Heart right ventricle (tissue), 16 donors: ENCODE data around the gene ZNF180. TPM values are rescaled to one million over a fixed set of nuclear protein-coding genes. Genes with fewer than 3 reads are reported as not detected.

Experiments
- ATAC-seq, 8 donors: fragments of 200-7000 bp; cut with Tn5 transposase; one replicate each; pipeline ENCODE4 v1.9.1; 2020; ENCODE audit warnings: mild to moderate bottlenecking in 8 of 8, moderate library complexity in 8 of 8, moderate number of reproducible peaks in 1 of 8
- DNase-seq, 2 donors: peaks; one replicate each; pipeline ENCODE4 v3.0.0-alpha.2; 2020
- H3K27ac ChIP-seq, 10 donors: fragments of 200-600 bp; sonication (generic) in 2 of 10; one replicate each; pipeline versions ENCODE4 v1.5.0 to v1.8.0; 2020 to 2022; ENCODE audit warnings: mild to moderate bottlenecking in 3 of 10
- H3K27me3 ChIP-seq, 7 donors: fragments of 200-600 bp; one replicate each; pipeline ENCODE4 v1.8.0; 2021 to 2022; ENCODE audit warnings: mild to moderate bottlenecking in 2 of 7
- H3K36me3 ChIP-seq, 9 donors: fragments of 200-600 bp; sonication (generic) in 1 of 9; one replicate each; pipeline versions ENCODE4 v1.5.0 to v1.8.0; 2020 to 2022; ENCODE audit warnings: mild to moderate bottlenecking in 2 of 9
- H3K4me1 ChIP-seq, 9 donors: fragments of 200-600 bp; sonication (generic) in 1 of 9; one replicate each; pipeline versions ENCODE4 v1.5.0 to v1.8.0; 2020 to 2022; ENCODE audit warnings: mild to moderate bottlenecking in 4 of 9
- H3K4me3 ChIP-seq, 10 donors: fragments of 200-600 bp; sonication (generic) in 2 of 10; one replicate each; pipeline versions ENCODE4 v1.5.0 to v1.8.0; 2020 to 2022; ENCODE audit warnings: mild to moderate bottlenecking in 7 of 10, moderate library complexity in 2 of 10
- H3K9me3 ChIP-seq, 11 donors: fragments of 200-600 bp in 10 of 11; sonication (generic) in 2 of 11; one replicate each; pipeline versions ENCODE4 v1.5.0 to v1.8.0; 2013 to 2022; ENCODE audit warnings: mild to moderate bottlenecking in 2 of 11, control low read depth in 1 of 11, moderate library complexity in 1 of 11
- CTCF ChIP-seq, 9 donors: fragments of 200-600 bp; sonication (generic) in 2 of 9; IDR thresholded peaks; one replicate each; pipeline versions ENCODE4 v1.5.0 to v1.8.0; 2021 to 2022; ENCODE audit warnings: antibody characterized with exemption in 9 of 9, mild to moderate bottlenecking in 5 of 9, moderate library complexity in 1 of 9
- WGBS, 2 donors: extraction: QIAGEN DNeasy Blood & Tissue Kit; methylation state at CpG; one replicate each; pipeline ENCODE4 v1.1.7; 2013; ENCODE audit warnings: inconsistent platforms in 1 of 2; 5-methylcytosine and 5-hydroxymethylcytosine counted together
- intact Hi-C, 10 donors: fragments of 100-400 bp; cut with DNase I; formaldehyde crosslinking; loops; one replicate each; pipeline versions ENCODE4 v1.11.1 to v1.14.2; 2022
- polyA plus RNA-seq, 2 donors: library from polyadenylated mRNA; stranded (reverse); fragments of 200-250 nt; gene quantifications; one replicate each; pipeline ENCODE4 v1.2.3, GENCODE V29; 2013
- total RNA-seq, 10 donors: library from RNA; stranded (reverse); fragmentation: NEBNext Ultra II Directional in 3 of 10; extraction: Animal tissue kit (Norgen Biotek cat#: 25700) in 3 of 10; gene quantifications; one replicate each; pipeline versions ENCODE4 v1.2.1 to v1.2.4, GENCODE V29; 2021 to 2023
- donor health status: Arrhythmogenic right ventricular cardiomyopathy.
- donor health status: ischemic (EF 13 %, LVEDD 7.1; RV severe dilation, severe dysfunction).
- donor health status: healthy with polysubstance abuse.
- donor health status: DM: no; HTN: yes; CAD: no.
- donor health status: DM: no; HTN: no; CAD: no.
- donor health status: ischemic (EF 25% LVEDD 6.9; RV normal size, moderate dysfunction).
- donor health status: ischemic (EF 25% LVEDD 5.7; RV mildly dilated, moderate dysfunction).
- donor health status: healthy.
- donor health status: DM: yes; HTN: yes; CAD: no.
- donor health status: Ischemic cardiomyopathy.
- donor health status: ischemic (EF 35%, LVEDD 5.7; RV mildly dilated, moderate dysfunction).
- donor health status: nonischemic (EF 11% LVEDD 7.7; RV severe dilation, severe dysfunction).
- donor health status: DM: yes; HTN: yes; CAD: no.
- donor health status: PGD.
- donor health status: ischemic (EF 29% LVEDD 5.4; RV normal size, mild dysfunction).
- donor health status: nonischemic (EF 23%, LVEDD 6.1; RV moderate dilation, normal function).

ZNF180 gene
- total and polyA plus RNA-seq, 12 donors, result 1.7 to 6.7 (median 4.5) TPM

- no peak for TF ChIP-seq CTCF (IDR thresholded peaks at IDR 0.05)
- Histone ChIP-seq H3K4me1 (no peaks in the 10 kb centered on the region), H3K27me3 (no peaks in the 10 kb centered on the region), H3K27ac (no peak overlapping the region), H3K36me3 (no peaks in the 10 kb centered on the region), H3K4me3 (no peak overlapping the region), H3K9me3 (peaks cover 0 to 84% (median 11%) of the 10 kb centered on the region in 11 donors)
- intact Hi-C loops, result no loop called here
- DNase-seq (no peak), ATAC-seq (no peak)
- 61 to 67% methylated on average over 4 of the region's 4 CpGs for WGBS, 2 donors
These were observed 45.2 kb downstream of the ZNF180 start for GRCh38 chr19:44455100-44455499.

- peaks cover 0 to 88% (median 9%) of the 10 kb centered on the region in 11 donors for H3K9me3 ChIP-seq
- H3K27ac ChIP-seq, result no peak overlapping the region
- no peaks in the 10 kb centered on the region for H3K27me3 ChIP-seq
- intact Hi-C loops, result no loop called here
- ATAC-seq (no peak), DNase-seq (no peak)
- H3K4me3 ChIP-seq, result no peak overlapping the region
- H3K4me1 ChIP-seq, result peaks cover 0 to 12% (median 6%) of the 10 kb centered on the region in 9 donors
- peaks cover 0 to 1% (median 0%) of the 10 kb centered on the region in 9 donors for H3K36me3 ChIP-seq
- WGBS, 2 donors, result 86 to 92% methylated on average over 4 of the region's 4 CpGs
- TF ChIP-seq CTCF (IDR thresholded peaks at IDR 0.05), result no peak
These were observed 48.0 kb downstream of the ZNF180 start for GRCh38 chr19:44452367-44452766.

- Histone ChIP-seq H3K4me3 (no peak overlapping the region), H3K9me3 (peaks cover 0 to 89% (median 12%) of the 10 kb centered on the region in 11 donors)
- intact Hi-C loops, result no loop called here
These were observed 48.6 kb downstream of the ZNF180 start for GRCh38 chr19:44451687-44452086.

GRCh38 chr19:44447916-44448674, 52.2 kb downstream of the ZNF180 start, which contains the start of gene ZNF229:
Gene ZNF229 (minus strand): TSS chr19:44448472. CDS start chr19:44442847, 5,625 bp downstream.
- 1 to 2% methylated on average over 45 of the region's 45 CpGs for WGBS, 2 donors
- TF ChIP-seq CTCF (IDR thresholded peaks at IDR 0.05), result no peak
- H3K27me3 ChIP-seq, result no peaks in the 10 kb centered on the region
- peak within 1 kb of the TSS in 9 of 10 donors; percentile 27 to 71 (median 37) for H3K27ac ChIP-seq
- H3K4me1 ChIP-seq, result peaks cover 0 to 17% (median 12%) of the 10 kb centered on the region in 9 donors
- intact Hi-C loops, result no loop called here
- H3K4me3 ChIP-seq, result peak within 1 kb of the TSS; percentile 62 to 85 (median 68)
- peaks cover 0 to 44% (median 10%) of the 10 kb centered on the region in 9 donors for H3K36me3 ChIP-seq
- peaks cover 0 to 94% (median 24%) of the 10 kb centered on the region in 11 donors for H3K9me3 ChIP-seq
- ATAC-seq (peak; percentile 97 to 99 (median 98)), DNase-seq (peak; percentile 86 to 91)

More at GRCh38 chr19:44451687-44452086, 48.6 kb downstream of the ZNF180 start:
- H3K36me3 ChIP-seq, result peaks cover 0 to 8% (median 0%) of the 10 kb centered on the region in 9 donors
- H3K27me3 ChIP-seq, result no peaks in the 10 kb centered on the region
- ATAC-seq (no peak), DNase-seq (no peak)
- TF ChIP-seq CTCF (IDR thresholded peaks at IDR 0.05), result no peak
- H3K27ac ChIP-seq, result no peak overlapping the region
- peaks cover 0 to 17% (median 12%) of the 10 kb centered on the region in 9 donors for H3K4me1 ChIP-seq
- WGBS, 2 donors, result 91 to 92% methylated on average over 18 of the region's 18 CpGs
